GM12872 (cell line): ENCODE results near the gene RIPOR2.

Source experiments
- CTCF ChIP-seq: IDR thresholded peaks from 3 replicates; pipeline ENCODE4 v1.5.1; 2011; ENCODE audit warnings: low read depth, mild to moderate bottlenecking, low read length, moderate library complexity; ENCODE audit not compliant: insufficient read depth

Gene RIPOR2

GRCh38 chr6:24950218-24950941 is 14.6 kb upstream of the RIPOR2 start:
- no peak for TF ChIP-seq CTCF

GRCh38 chr6:24949020-24949569 is 13.3 kb upstream of the RIPOR2 start:
- no peak for TF ChIP-seq CTCF

GRCh38 chr6:24947636-24948035 is 11.9 kb upstream of the RIPOR2 start:
- TF ChIP-seq CTCF, result no peak

- no peak for TF ChIP-seq CTCF
Observed at GRCh38 chr6:24945054-24945453, 9.3 kb upstream of the RIPOR2 start.

GRCh38 chr6:24943774-24944173 is 8.0 kb upstream of the RIPOR2 start:
- no peak for TF ChIP-seq CTCF

GRCh38 chr6:24940311-24940917 is 4.7 kb upstream of the RIPOR2 start:
- TF ChIP-seq CTCF, result no peak

GRCh38 chr6:24936641-24937317 is 1.0 kb upstream of the RIPOR2 start:
- TF ChIP-seq CTCF, result no peak
